ENCODE measurements around the gene TRIM14. TPM values are rescaled to one million over a fixed set of nuclear protein-coding genes. Genes with fewer than 3 reads are reported as not detected.
A peak's percentile ranks its signal among the peaks of the same experiment; 100 is the strongest.

The TRIM14 gene
- total and polyA plus RNA-seq, 2 of the 13 experiments (the other 11 are each of a cell fraction or from before 2014, with no cell fraction given) = 9.2 to 13.0 TPM

- TF ChIP-seq EED (CRISPR knock-in tag; IDR thresholded peaks at IDR 0.05) (no peak), POLR2G (IDR thresholded peaks at IDR 0.05; ENCODE audit: low read depth, low read length) (no peak), PITX1 (CRISPR knock-in tag; IDR thresholded peaks at IDR 0.05) (peak; percentile 49; the same call in 1 of the 2 replicates), GFI1 (CRISPR knock-in tag; IDR thresholded peaks at IDR 0.05; ENCODE audit: borderline replicate concordance) (peak; percentile 91), ZNF235 (CRISPR knock-in tag; IDR thresholded peaks at IDR 0.05; ENCODE audit: borderline replicate concordance) (no peak), JUND (CRISPR knock-in tag; IDR thresholded peaks at IDR 0.05) (no peak), FOSL2 (CRISPR knock-in tag; IDR thresholded peaks at IDR 0.05) (peak; percentile 78), BRD4 (CRISPR knock-in tag; IDR thresholded peaks at IDR 0.05) (no peak), HNF4A (CRISPR knock-in tag; IDR thresholded peaks at IDR 0.05) (peak; percentile 61), SP1 (IDR thresholded peaks at IDR 0.05) (no peak), SP1 (CRISPR knock-in tag; IDR thresholded peaks at IDR 0.05) (peak; percentile 34; the same call in 1 of the 2 replicates), PATZ1 (CRISPR knock-in tag; IDR thresholded peaks at IDR 0.05) (peak; percentile 44; the same call in 1 of the 2 replicates), SRY (CRISPR knock-in tag; IDR thresholded peaks at IDR 0.05) (no peak), FOXK1 (CRISPR knock-in tag; IDR thresholded peaks at IDR 0.05; ENCODE audit: borderline replicate concordance, low read depth) (peak; percentile 64; the same call in 1 of the 2 replicates), SPEN (CRISPR knock-in tag; IDR thresholded peaks at IDR 0.05; ENCODE audit: low read depth) (no peak; the same call in 1 of the 2 replicates), FOXA1 (IDR thresholded peaks at IDR 0.05) (peak; percentile 65), FOXA1 (CRISPR knock-in tag; IDR thresholded peaks at IDR 0.05) (peak; percentile 96), CBX5 (CRISPR knock-in tag; IDR thresholded peaks at IDR 0.05; ENCODE audit: borderline replicate concordance) (0 out of 2 replicates have a peak, but pooled peaks have one; percentile 46), HOXA3 (CRISPR knock-in tag; IDR thresholded peaks at IDR 0.05) (peak; percentile 63; the same call in 1 of the 2 replicates), EP300 (IDR thresholded peaks at IDR 0.05; ENCODE audit: low read depth in 2 of 2, low read length in 2 of 2) (peak in 1 of 2 experiments; percentile 65; a peak in 1 of 4 replicates), EP300 (CRISPR knock-in tag; IDR thresholded peaks at IDR 0.05; ENCODE audit: borderline replicate concordance) (peak; percentile 60; the same call in 1 of the 2 replicates), BRF2 (CRISPR knock-in tag; IDR thresholded peaks at IDR 0.05) (no peak), FOXP1 (IDR thresholded peaks at IDR 0.05) (no peak), FOXP1 (CRISPR knock-in tag; IDR thresholded peaks at IDR 0.05) (peak; percentile 71), ZFP1 (CRISPR knock-in tag; IDR thresholded peaks at IDR 0.05) (no peak), RXRA (CRISPR knock-in tag; IDR thresholded peaks at IDR 0.05) (peak; percentile 19; the same call in 1 of the 2 replicates), ELF3 (CRISPR knock-in tag; IDR thresholded peaks at IDR 0.05) (peak; percentile 45; the same call in 1 of the 2 replicates), ZNF670 (CRISPR knock-in tag; IDR thresholded peaks at IDR 0.05; ENCODE audit: borderline replicate concordance) (no peak), PHF8 (CRISPR knock-in tag; IDR thresholded peaks at IDR 0.05) (peak; percentile 39; the same call in 1 of the 2 replicates), CEBPB (IDR thresholded peaks at IDR 0.05; ENCODE audit: borderline replicate concordance, low read depth, low read length) (peak; percentile 47; the same call in 1 of the 2 replicates), BORCS8-MEF2B (CRISPR knock-in tag; IDR thresholded peaks at IDR 0.05) (no peak), KDM3A (CRISPR knock-in tag; IDR thresholded peaks at IDR 0.05; ENCODE audit: low read depth) (no peak)
These were observed 39.2 kb upstream of the TRIM14 start (continued) for GRCh38 chr9:98158071-98158831.

All from HepG2 (cell line).